ENCODE results near the gene CYB5R3. TPM values are rescaled to one million over a fixed set of nuclear protein-coding genes. Genes with fewer than 3 reads are reported as not detected.

The CYB5R3 gene
- total RNA-seq, 1 experiment from 2014 or later = 172 TPM

GRCh38 chr22:42622061-42622710 lies 27.0 kb downstream of the CYB5R3 start:
- intact Hi-C loops (cut with micrococcal nuclease; ENCODE audit: unreplicated experiment) = no loop called here
- POLR2A ChIA-PET (ENCODE audit: low non-redundant PET) = no interaction called here
- no peak overlapping the region for H3K27ac ChIP-seq (ENCODE audit: low read depth, low read length, poor library complexity, severe bottlenecking)
- H3K4me3 ChIP-seq (ENCODE audit: low read depth, low read length, poor library complexity, severe bottlenecking) = no peak overlapping the region
- CTCF ChIA-PET = no interaction called here
- no peaks in the 10 kb centered on the region for H3K4me1 ChIP-seq (ENCODE audit: insufficient read depth, low read length, poor library complexity, severe bottlenecking)
- BruUV-seq (replicated peaks) = no TSS peak
- no peaks in the 10 kb centered on the region for H3K27me3 ChIP-seq (replicated peaks; ENCODE audit: insufficient read depth, low read depth, low read length, poor library complexity)
- TF ChIP-seq EZH2 (IDR thresholded peaks at IDR 0.05; ENCODE audit: borderline replicate concordance, low read depth, low read length, poor library complexity, severe bottlenecking) (no peak), CTCF (conservative IDR thresholded peaks at IDR 0.05; ENCODE audit: low read depth, low read length) (no peak)
- H3K9me3 ChIP-seq (ENCODE audit: low read depth, low read length, poor library complexity, severe bottlenecking) = no peaks in the 10 kb centered on the region
- DNase-seq (ENCODE audit: low spot score) = no peak
- peaks cover 29% of the 10 kb centered on the region for H3K36me3 ChIP-seq (ENCODE audit: insufficient read depth, low read length, poor library complexity, severe bottlenecking)

GRCh38 chr22:42621505-42622002 lies 27.6 kb downstream of the CYB5R3 start:
- TF ChIP-seq CTCF (conservative IDR thresholded peaks at IDR 0.05; ENCODE audit: low read depth, low read length) (peak; percentile 79), EZH2 (IDR thresholded peaks at IDR 0.05; ENCODE audit: borderline replicate concordance, low read depth, low read length, poor library complexity, severe bottlenecking) (no peak)
- peak; percentile 64 for DNase-seq (ENCODE audit: low spot score)
- POLR2A ChIA-PET (ENCODE audit: low non-redundant PET) = no interaction called here
- no TSS peak for BruUV-seq (replicated peaks)
- intact Hi-C loops (cut with micrococcal nuclease; ENCODE audit: unreplicated experiment) = no loop called here
- no peaks in the 10 kb centered on the region for H3K9me3 ChIP-seq (ENCODE audit: low read depth, low read length, poor library complexity, severe bottlenecking)
- no peak overlapping the region for H3K27ac ChIP-seq (ENCODE audit: low read depth, low read length, poor library complexity, severe bottlenecking)
- peaks cover 25% of the 10 kb centered on the region for H3K36me3 ChIP-seq (ENCODE audit: insufficient read depth, low read length, poor library complexity, severe bottlenecking)
- no peaks in the 10 kb centered on the region for H3K27me3 ChIP-seq (replicated peaks; ENCODE audit: insufficient read depth, low read depth, low read length, poor library complexity)
- CTCF ChIA-PET = interaction anchor here (0.6 kb wide), 1 partner anchor 403 kb away, joined by 4 read pairs; no protein-coding TSS in a partner anchor
- no peak overlapping the region for H3K4me3 ChIP-seq (ENCODE audit: low read depth, low read length, poor library complexity, severe bottlenecking)
- H3K4me1 ChIP-seq (ENCODE audit: insufficient read depth, low read length, poor library complexity, severe bottlenecking) = no peaks in the 10 kb centered on the region

GRCh38 chr22:42620084-42620483 lies 29.1 kb downstream of the CYB5R3 start:
- POLR2A ChIA-PET (ENCODE audit: low non-redundant PET) = no interaction called here

More at GRCh38 chr22:42620084-42620483, 29.1 kb downstream of the CYB5R3 start:
- Histone ChIP-seq H3K36me3 (ENCODE audit: insufficient read depth, low read length, poor library complexity, severe bottlenecking) (peaks cover 16% of the 10 kb centered on the region), H3K9me3 (ENCODE audit: low read depth, low read length, poor library complexity, severe bottlenecking) (no peaks in the 10 kb centered on the region), H3K4me1 (ENCODE audit: insufficient read depth, low read length, poor library complexity, severe bottlenecking) (peaks cover 3% of the 10 kb centered on the region), H3K4me3 (ENCODE audit: low read depth, low read length, poor library complexity, severe bottlenecking) (no peak overlapping the region), H3K27me3 (replicated peaks; ENCODE audit: insufficient read depth, low read depth, low read length, poor library complexity) (no peaks in the 10 kb centered on the region), H3K27ac (ENCODE audit: low read depth, low read length, poor library complexity, severe bottlenecking) (no peak overlapping the region)
- CTCF ChIA-PET = interaction anchor here (0.6 kb wide), 1 partner anchor 15 kb away, joined by 3 read pairs; no protein-coding TSS in a partner anchor
- no peak for DNase-seq (ENCODE audit: low spot score)
- no peak for TF ChIP-seq CTCF (conservative IDR thresholded peaks at IDR 0.05; ENCODE audit: low read depth, low read length)
- no peak for TF ChIP-seq EZH2 (IDR thresholded peaks at IDR 0.05; ENCODE audit: borderline replicate concordance, low read depth, low read length, poor library complexity, severe bottlenecking)
- intact Hi-C loops (cut with micrococcal nuclease; ENCODE audit: unreplicated experiment) = no loop called here
- no TSS peak for BruUV-seq (replicated peaks)
